Effector CD4-positive, alpha-beta T cell (primary cell): ENCODE data around the gene GPR26.

Source experiments
- DNase-seq: peaks from one replicate; pipeline ENCODE4 v3.0.0-alpha.2; 2020

The GPR26 gene

DNA sequence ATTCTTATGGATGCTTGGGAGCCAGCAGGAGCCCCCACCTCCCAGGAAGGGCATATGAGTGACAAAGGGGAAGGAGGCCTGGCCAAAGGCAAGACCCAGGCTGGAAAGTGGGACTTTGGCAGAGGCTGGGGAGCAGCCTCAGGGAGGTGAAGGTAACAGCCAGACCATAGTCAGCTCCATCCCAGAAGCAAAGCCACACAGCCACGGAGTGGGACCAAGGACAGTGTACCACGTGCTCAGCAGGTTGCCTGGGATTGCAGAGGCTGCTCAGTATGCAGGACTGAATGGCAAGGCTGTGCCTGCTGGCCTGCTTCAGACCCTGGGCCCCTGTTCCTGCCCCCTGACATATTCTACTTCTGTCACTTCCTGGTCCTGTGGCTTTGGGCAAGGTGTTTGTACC lies 17.6 kb upstream of the GPR26 start:
- no peak for DNase-seq

DNA sequence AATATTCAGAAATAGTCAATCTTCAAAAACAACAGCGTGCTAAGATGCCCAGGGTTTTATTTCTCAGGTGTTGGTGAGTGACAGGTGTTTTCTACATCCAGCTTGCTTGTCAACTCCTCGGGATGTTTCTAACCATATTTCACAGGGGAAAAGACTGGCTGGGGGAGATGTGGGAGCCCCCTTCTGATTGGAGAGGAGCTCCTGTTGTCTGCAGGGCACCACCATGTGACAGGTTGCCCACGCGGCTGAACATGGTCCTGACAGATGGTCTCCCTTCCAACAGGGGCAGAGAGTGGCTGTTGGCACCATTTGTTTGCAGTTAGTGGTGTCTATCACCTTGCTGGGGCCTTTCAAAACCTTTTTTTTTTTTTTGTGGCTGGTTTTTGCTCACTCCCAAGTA lies 16.5 kb upstream of the GPR26 start:
- no peak for DNase-seq

DNA sequence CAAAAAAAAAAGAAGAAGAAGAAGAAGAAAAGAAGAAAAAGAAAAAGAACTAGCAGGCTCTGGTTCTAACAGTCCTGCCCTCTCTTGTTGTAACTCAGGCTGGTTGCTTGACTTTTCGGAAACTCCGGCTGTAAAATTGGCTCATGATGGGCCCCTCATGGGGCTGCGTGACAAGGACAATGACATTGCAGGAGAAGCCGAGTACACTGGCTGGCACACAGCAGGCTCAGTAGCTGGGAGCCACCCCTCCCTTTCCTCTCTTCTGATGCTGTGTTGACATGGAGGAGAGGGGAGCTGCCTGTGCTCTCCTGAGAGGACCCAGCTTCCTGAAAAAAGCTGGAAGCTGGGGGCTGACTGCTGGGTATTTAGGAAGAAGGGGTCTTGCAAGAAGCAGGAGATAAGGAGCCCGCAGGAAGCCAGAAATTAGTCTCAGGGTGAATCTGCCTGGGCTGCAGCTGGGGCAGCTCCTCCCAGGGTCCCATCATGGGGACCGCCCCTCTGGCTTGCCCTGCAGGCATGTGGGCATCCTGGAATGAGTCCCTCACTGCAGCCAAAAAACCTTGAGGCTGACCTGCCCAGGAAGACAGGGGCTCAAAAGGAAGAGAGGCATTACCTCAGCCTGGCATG lies 14.6 kb upstream of the GPR26 start:
- DNase-seq: no peak

DNA sequence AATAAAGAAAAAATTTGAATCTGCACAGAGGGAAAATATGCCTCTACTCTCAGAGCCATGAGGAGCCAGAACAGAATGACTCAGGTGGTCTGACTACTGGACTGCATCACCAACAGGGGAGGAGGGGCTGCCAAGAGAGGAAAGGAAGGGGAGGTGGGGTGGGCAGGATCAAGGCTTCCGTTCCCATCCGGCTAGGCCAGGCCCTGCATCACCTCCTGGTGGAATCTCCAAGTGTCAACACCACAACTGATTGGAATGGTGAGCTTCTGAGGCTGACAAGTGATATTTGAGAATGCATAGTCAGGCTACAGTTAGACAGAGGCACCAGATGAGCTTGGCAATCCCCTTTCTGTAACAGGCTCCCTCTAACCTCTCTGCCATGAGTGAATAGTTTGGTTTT lies 10.4 kb upstream of the GPR26 start:
- DNase-seq: no peak

DNA sequence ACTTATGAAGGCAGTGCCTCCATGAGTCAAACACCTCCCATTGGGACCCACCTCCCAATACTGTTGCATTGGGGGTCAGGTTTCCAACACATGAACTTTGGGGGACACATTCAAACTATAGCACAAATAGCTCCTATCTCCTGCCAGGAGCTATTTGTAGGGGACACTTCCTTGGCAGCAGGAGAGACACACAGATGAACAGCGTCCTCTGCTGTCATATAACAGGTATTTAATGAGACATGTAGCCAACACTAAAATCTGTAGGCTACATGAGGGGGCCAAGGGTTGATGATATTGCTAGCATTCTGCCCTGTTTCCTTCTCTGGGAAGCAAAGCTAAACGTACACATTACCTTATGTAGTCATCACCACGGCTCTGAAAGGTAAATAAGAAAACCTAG lies 2.6 kb upstream of the GPR26 start:
- no peak for DNase-seq

DNA sequence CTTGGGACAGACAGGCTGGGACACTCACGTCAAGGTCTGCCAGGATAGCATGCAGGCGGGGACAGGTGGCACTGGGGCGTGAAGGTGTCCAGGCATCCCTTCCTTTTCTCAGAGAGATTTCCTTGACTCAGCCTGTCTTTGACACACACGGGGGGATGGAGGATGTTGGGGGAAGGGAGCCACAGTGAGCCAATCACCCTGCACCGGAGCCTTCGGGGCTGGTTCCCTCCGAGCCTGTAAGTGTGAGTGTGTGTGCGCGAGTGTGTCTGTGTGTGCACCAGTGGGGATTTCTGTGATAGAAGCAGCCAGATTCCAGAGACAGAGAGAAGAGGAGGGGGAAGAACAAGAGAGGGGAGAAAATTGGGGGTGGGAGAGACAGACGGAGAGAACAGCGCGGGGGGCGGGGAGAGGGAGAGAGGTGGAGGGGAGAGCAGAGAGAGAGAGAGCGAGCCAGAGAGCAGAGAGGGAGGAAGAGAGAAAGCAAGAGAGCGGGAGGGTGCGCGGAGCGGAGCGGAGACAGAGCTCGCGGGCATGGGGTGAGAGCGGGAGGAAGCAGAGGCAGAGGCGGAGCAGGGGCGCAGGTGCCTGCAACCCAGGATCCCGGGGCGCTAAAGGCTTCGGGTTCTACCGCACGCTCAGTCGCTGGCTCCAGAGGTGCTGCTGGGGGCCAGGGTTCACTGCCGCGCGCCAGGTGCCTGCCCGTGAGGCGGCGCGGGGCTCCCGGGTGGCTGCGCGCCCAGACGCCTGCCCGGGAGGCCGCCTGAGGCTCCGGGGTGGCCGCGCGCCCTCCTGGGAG lies 466 bp upstream of the GPR26 start:
- no peak for DNase-seq

DNA sequence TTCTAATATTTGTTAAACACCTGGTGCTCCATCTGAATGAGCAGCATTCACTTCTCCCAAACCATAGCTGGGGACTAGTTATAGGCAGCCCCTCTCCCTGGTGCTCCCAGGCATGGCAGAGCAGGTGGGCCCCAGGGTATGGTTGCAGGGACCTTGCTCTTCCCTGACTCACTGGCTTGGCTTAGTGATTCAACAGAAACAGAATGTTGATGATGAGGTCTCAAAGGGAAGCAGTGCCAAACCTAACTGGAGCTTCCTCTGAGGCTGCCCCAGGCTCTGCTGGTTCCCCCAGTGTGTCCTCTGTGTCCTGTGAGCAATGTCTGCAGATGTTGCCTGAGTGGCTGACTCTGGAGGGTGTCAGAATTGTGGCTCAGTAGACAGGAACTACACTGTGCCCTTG lies 3.7 kb downstream of the GPR26 start:
- DNase-seq: no peak

DNA sequence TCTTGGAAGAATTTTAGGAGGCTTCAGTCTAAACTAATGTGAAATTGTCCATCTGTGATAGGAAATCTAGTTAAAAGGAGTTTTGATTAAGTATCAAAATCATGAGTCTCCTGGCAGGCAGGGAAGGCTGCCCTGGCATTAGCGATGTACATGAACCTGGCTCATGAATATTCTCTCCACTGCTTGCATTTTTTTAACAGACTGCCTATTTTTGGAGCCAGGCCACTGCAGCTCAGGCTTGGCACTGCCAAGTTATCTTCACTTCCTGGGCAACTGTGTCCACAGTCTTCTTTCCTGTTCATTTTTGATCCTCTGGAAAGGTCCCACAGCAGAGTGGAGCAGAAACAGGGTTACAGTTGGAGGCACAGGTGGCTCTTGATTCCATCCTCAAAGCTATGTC lies 7.0 kb downstream of the GPR26 start:
- DNase-seq: no peak

DNA sequence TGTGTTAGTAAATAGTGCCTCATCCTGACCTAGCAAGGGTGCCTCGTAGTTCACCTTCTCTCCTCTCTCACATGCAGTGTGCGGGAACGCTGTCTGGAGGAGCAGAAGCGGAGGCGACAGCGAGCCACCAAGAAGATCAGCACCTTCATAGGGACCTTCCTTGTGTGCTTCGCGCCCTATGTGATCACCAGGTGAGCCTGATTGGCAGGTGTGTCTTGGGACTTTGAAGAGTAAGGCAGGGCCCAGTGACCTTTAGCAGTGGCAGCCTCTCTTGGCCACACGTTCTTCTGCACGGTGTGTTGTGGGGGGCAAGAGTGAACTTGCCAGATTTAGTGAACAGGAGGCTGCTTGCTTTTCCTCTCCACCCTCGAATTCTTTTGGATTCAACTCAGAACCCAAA lies 8.6 kb downstream of the GPR26 start:
- no peak for DNase-seq

DNA sequence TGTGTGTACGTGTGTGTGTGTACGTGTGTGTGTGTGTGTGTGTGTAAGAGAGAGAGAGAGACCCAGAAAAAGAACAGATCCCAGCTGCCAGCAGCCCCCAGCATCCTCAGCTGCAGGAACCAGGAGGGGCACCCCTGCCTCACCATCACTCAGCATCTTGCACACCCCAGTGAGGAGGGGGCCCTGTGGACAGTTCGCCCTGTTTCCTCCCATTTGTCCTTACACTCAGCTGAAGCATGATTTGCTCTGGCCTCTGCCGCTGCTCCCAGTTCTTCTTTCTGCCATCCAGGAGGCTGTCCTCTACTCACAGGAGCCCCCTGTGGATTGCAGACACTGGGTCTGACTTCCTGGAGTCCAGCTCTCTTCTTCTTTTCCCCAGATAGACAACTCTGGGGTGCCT lies 9.7 kb downstream of the GPR26 start:
- DNase-seq: no peak

DNA sequence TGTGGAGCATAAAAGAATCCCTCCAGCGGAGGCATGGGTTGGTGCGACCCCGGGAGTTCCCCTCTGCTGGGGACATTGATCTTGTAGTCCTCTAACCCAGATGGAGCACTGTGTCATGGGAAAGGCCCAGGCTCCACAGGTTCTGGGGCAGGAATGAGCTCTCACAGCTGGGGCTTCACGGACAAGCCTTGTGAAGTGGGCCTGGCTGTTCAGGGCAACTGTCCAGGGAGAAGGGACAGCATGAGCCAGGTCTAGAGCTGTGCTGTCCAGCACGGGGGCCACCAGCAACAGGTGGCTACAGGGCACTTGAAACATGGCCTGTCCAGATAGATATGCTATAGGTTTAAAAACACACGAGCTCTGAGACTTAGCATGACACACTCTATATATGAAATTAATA lies 11.4 kb downstream of the GPR26 start:
- no peak for DNase-seq

DNA sequence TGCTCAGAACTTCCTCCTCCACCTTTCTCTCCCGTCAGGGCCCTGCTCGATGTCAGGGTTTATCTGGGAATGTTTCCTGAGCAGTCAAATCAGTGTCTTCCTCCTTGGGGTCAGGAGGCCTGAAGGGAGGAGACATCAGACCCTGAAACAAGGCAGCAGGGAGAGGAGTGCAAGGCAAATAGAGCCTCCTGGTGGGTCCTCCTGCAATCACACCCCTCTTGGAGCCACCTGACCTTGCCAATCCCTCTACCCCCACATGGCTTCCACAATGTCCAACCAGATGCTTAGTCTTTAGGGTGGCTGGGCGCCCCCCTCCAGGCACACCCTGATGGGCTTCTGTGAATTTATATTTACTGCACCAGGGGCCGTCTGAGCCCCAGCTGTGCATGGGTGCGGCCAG lies 12.2 kb downstream of the GPR26 start:
- no peak for DNase-seq

DNA sequence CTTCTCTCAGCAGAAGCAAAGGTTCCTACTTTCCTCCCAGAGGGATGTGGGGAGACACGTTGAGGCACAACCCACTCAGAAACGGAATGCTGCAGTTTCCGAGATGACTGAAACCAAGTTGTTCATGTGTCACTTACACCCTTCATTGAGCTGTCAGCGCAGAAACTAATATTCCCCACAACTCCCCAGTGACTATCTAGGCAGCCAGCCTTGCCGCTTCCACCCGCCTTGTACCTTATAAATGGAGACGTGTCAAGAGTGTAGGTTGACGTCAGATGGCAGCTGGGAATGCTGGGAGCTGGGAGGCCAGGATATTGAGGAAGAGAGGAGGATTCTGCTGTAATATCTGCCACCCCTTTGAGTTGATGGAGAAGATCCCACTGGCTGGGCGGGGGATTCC lies 15.1 kb downstream of the GPR26 start:
- no peak for DNase-seq

DNA sequence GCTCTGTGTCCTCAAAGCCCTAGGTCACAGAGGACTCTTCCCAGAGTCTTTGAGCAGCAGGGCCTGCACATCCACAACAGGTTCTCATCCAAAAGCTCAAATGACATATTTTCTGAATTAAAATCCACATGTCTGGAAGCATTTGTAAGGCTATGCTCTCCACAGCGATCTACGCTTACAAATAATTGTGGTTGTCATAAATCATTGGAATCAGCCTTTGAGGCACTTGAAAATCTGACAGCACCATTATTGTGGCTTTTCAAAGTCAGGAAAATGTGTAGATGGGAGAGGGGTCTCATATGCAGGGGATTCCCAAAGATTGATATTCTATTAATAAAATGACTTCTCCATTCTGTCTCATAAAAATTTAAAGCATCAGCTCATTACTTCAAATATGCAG lies 16.3 kb downstream of the GPR26 start:
- DNase-seq: no peak

DNA sequence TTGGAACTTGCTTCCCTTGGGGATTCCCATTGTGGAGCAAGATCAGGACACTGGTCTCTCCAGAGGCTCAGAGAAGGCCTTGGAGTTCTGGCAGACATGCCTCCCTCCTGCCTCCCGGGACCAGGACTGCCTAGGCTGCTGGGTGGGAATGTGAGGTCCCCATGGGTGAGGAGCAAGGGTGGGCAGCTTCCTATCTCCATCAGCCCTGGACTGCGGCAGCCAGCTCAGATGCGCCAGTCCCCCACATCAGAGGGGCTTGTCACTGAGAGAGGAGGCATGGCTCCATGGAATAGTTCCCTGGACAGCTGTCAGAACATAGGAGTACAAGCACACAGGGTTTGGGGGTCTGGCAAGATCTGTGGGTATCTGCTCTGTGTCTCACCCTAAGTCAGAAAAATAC lies 17.3 kb downstream of the GPR26 start:
- DNase-seq: no peak

DNA sequence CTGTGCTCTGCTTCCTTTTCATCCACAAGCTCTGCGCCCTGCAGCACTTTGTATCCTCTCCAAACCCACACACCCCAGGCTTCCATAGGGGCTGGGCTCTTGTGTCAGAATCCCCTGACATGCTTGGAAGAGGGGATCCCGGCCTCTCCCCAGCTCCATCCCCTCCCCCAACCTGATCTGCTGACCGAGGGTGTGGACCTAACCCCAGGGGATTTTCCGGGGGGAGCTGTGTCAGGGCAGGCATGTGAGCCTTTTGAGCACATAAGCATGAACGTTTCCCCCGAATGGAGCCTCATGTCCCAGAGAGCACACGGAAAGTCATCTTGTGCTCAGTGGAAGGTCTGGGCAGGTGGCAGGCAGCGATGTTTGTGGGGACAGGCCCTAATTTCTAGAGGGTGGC lies 17.7 kb downstream of the GPR26 start:
- no peak for DNase-seq

DNA sequence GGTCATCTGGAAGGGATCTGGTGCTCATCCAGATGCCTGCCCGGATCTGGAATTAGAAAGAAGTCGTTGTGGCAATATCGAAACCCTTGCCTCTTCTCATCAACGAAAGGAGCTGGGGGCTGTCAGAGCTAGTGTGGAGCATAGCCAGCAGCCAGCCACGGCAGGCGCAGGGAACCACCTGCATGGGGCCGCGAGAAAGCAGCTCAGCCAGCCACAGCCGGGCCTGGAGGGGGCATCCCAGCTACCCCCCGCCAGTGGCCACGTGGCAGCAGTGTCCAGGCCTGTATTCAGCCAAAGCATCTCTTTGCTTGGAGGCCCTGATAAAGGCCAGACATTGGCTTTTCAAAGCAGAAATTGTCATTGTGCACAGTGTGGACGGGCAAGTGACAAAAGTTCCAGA lies 19.1 kb downstream of the GPR26 start:
- no peak for DNase-seq

DNA sequence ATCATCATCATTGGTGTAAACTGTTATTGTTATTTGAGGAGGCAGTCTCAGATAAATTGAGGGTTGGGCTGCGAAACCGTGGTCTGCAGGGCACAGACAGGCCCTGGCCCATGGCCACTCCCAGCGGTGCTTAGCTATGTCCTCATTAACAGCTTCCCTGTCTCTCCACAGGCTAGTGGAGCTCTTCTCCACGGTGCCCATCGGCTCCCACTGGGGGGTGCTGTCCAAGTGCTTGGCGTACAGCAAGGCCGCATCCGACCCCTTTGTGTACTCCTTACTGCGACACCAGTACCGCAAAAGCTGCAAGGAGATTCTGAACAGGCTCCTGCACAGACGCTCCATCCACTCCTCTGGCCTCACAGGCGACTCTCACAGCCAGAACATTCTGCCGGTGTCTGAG lies 21.6 kb downstream of the GPR26 start:
- DNase-seq: no peak

DNA sequence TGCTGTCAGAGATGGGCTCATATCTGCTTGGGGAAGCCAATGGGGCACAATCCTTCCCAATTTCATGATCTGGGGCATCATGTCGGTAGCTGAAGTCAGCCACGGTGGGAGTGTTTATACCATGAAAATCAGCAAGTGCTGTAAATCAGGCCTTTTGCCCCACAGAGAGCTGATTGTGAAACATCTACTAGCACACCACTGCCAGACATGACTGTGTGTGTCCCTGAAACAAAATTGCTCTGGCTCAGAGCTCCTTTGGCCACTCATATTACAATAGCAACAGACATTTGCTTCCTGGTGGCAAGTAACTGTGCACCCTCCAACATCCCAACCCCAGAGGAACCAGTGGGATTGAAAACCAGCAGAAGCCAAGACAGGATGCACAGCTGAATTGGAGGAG lies 23.7 kb downstream of the GPR26 start:
- no peak for DNase-seq

DNA sequence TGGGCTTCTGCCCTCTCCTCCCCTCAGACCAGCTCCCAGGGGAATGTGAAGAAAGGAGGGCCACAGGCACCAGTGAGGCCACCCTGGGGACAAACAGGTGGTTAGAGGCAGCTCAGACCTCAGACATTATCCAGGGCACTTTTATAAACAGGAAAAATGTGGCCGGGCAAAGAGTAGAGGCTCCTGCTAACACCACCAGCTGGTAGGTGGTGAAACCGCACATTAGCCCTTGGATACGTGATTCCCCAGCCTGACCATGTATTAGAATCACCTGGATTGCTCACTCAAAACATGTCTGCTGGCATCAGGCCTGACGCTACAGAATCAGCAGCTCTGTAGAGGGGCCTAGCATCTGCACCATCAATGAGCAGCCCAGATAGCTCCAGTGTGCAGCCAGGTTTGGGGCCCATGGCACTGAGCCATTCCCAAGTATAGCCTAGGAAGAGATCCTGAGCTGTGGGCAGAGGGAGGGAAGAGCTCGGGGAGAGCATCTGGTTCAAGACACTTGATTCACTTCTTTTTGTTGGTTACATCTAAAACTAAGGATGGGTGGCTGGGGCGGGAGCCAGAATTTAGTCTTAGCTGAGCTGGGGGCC lies 37.1 kb downstream of the GPR26 start:
- no peak for DNase-seq

DNA sequence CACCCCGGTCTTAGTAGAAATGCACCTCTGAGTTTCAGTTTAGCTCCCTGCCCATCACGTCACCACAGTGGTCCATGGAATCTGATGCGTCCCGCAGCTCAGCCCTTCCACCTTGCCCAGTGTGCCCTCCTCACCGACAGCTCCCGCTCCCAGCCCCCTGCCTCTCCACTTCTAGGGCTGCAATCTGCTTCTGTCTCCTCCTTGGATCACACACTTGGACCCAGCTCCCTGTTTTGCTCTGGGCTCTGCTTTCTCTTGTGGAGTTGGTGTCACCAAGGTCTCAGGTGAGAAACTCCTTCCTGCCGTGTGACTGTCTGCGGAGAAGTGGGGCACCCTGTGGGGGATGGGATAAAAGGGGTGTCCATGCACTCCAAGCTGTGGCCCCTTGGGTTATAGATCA lies 37.9 kb downstream of the GPR26 start:
- DNase-seq: no peak

DNA sequence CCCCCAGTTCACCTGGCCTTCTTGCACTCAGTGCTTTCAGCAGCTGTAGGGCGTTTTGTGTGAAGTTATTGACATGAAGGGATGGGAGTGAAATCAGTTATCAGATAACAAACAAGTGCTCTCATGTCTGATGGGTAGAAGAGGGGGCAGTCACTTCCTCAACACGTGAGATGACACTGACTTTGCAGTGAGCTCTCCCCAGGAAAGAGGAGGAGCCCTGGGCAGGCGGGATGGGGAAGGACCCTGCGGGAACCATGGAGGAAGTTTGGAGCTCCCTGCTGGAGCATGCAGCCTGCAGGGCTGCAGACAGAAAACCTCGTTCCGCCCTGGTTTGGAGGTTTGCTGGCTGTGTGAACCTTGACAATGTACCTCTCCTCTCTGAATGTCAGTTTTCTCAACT lies 38.7 kb downstream of the GPR26 start:
- no peak for DNase-seq

DNA sequence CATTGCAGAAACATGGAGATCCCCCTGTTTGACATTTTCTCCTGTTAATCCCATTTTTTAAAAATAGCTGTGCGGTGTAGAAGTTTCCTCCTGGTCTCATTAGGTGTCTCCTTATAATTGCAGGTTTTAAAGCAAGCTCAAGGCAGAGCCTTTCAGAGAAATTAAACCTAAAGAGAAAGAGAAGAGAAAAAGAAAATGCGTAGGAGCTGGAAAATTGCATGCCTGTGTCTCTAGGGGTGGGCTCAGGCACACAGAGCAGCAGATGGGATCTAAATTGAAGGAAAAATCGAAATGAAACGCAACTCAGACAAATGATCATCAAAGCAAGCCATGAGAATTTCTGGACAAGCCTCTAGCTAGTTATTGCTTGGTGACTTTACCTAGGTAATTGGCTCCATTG lies 40.1 kb downstream of the GPR26 start:
- DNase-seq: no peak

DNA sequence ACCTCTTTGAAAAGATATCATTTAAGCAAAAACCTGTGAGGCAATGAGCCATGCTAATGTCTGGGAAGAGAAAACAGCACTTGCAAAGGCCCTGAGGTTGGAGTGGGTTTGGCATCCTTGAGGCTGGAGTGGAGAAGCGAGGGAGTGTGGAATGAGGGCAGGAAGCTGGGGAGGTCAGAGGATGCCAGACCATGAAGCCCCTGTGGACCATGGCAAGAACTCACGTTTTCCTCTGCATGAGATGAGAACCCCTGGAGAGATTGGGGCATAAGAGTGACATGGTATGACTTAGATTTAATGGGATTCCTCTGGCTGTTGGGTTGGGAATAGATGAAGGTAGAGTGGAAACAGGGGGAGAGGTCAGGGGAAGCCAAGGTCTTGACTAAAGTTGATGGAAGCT lies 49.4 kb downstream of the GPR26 start:
- no peak for DNase-seq

DNA sequence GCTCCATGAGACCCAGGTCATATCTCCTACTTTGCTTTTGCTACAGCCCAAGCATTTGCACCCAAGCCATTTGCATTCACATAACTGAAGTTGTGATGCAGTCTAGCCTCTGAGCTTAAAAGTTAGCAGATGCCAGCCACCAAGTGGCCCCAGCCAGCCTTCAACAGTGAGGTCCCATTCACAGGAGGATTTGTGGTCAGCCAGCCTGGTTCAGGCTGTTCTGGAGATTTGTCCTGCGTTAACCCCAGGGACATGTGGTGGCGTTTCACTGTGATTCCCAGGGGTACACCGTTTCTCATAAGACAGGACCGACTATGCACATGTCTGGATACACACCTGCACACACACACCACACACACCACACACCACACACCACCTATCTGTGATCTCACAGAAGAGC lies 51.2 kb downstream of the GPR26 start:
- no peak for DNase-seq
